Measurements from ENCODE around the gene HLA-DQA1.

The HLA-DQA1 gene

GRCh38 chr6:32662836-32663235 lies 25.6 kb downstream of the HLA-DQA1 start:
- TF ChIP-seq, protein P1, sequence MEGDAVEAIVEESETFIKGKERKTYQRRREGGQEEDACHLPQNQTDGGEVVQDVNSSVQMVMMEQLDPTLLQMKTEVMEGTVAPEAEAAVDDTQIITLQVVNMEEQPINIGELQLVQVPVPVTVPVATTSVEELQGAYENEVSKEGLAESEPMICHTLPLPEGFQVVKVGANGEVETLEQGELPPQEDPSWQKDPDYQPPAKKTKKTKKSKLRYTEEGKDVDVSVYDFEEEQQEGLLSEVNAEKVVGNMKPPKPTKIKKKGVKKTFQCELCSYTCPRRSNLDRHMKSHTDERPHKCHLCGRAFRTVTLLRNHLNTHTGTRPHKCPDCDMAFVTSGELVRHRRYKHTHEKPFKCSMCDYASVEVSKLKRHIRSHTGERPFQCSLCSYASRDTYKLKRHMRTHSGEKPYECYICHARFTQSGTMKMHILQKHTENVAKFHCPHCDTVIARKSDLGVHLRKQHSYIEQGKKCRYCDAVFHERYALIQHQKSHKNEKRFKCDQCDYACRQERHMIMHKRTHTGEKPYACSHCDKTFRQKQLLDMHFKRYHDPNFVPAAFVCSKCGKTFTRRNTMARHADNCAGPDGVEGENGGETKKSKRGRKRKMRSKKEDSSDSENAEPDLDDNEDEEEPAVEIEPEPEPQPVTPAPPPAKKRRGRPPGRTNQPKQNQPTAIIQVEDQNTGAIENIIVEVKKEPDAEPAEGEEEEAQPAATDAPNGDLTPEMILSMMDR (IDR thresholded peaks at IDR 0.05; ENCODE audit: low read depth, low read length), result no peak
- no peak for DNase-seq (ENCODE audit: extremely low read depth, low read depth)

- TF ChIP-seq, protein P1 (IDR thresholded peaks at IDR 0.05; ENCODE audit: low read depth, low read length), result no peak
- no peak for DNase-seq (ENCODE audit: extremely low read depth, low read depth)
Measured at GRCh38 chr6:32664354-32664753, 27.1 kb downstream of the HLA-DQA1 start.

DNA sequence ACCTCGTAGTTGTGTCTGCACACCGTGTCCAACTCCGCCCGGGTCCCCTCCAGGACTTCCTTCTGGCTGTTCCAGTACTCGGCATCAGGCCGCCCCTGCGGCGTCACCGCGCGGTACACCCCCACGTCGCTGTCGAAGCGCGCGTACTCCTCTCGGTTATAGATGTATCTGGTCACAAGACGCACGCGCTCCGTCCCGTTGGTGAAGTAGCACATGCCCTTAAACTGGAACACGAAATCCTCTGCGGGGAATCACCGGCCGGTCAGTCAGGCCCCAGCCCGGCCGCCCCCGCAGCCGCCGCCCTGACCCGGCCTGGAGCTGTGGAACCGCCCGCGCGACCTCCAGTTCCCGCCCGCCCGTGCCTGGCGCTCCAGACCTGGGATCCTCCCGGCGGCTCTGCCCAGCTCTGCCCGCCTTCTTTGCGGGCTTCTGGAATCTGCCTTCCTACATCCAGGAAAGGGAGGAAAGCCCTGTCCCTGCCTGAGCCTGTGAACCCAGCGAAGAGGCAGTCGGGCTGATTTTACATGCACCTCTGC lies 27.7 kb downstream of the HLA-DQA1 start:
- DNase-seq (ENCODE audit: extremely low read depth, low read depth), result no peak

GRCh38 chr6:32665661-32666060 lies 28.5 kb downstream of the HLA-DQA1 start:
- TF ChIP-seq, protein P1 (IDR thresholded peaks at IDR 0.05; ENCODE audit: low read depth, low read length), result no peak
- DNase-seq (ENCODE audit: extremely low read depth, low read depth), result no peak

More for the DNA sequence above, 27.7 kb downstream of the HLA-DQA1 start:
- TF ChIP-seq, protein P1 (IDR thresholded peaks at IDR 0.05; ENCODE audit: low read depth, low read length), result no peak

DNA sequence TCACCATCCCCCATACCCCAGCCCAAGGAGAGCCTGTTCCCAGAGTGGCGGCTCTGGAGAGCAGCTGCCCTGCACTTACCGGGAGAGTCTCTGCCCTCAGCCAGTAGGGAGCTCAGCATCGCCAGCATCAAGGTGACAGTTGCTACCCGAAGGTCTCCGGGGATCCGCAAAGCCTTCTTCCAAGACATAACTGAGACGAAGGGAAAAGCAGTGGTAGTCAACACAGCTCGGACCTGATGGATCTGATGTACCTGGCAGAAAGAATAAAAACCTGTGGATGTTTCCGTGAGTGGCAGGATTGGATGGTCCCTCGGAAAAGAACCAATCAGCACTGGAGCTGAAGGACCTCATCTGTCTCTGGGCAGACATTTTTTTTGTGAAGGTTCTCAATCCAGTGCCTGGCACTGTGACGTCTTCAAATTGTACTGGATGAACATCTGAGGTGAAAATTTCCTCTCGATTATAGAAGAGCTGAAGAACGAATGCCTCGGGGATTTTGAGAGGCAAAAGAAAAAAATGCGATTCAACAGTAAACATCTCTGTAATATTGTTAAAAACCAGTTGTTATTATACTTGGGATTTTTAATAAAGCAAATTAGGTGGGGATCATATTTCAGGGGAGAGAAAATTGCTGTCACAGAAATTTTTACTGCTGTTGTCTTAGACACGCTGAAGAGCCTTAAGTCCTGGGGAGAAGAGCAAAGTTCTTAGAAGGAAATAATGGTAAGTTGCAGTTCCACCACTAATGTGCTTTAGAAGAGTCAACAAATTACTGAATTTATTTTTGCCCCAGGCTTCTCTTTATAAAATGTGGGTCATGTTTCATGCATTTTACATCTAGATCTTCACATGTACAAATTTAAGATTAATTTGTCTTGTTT lies 29.5 kb downstream of the HLA-DQA1 start, which contains the start of gene HLA-DQB1:
Gene HLA-DQB1 (minus strand): TSS at position 238 of the 881 bp plus-strand sequence. CDS start 50 bp downstream, at position 188.
- TF ChIP-seq, protein P1 (IDR thresholded peaks at IDR 0.05; ENCODE audit: low read depth, low read length), result no peak
- DNase-seq (ENCODE audit: extremely low read depth, low read depth), result no peak

GRCh38 chr6:32668226-32668747 lies 31.1 kb downstream of the HLA-DQA1 start:
- TF ChIP-seq, protein P1 (IDR thresholded peaks at IDR 0.05; ENCODE audit: low read depth, low read length), result no peak

GRCh38 chr6:32669240-32669639 lies 32.0 kb downstream of the HLA-DQA1 start:
- DNase-seq (ENCODE audit: extremely low read depth, low read depth), result no peak
- TF ChIP-seq, protein P1 (IDR thresholded peaks at IDR 0.05; ENCODE audit: low read depth, low read length), result no peak

More at GRCh38 chr6:32668226-32668747, 31.1 kb downstream of the HLA-DQA1 start:
- no peak for DNase-seq (ENCODE audit: extremely low read depth, low read depth)
